Endothelial cell of umbilical vein (primary cell): ENCODE measurements around the gene SDCCAG8. TPM values are rescaled to one million over a fixed set of nuclear protein-coding genes. Genes with fewer than 3 reads are reported as not detected.

Experiments used
- BruUV-seq: library from RNA; stranded (reverse); fragments of 400-500 nt; replicated peaks from 2 replicates; lab custom pipeline; 2021; lab: Mats Ljungman, UMichigan
- CTCF ChIA-PET: fragments of 300-600, 350-600 bp; sonication (Branson Sonifier 250); formaldehyde crosslinking; loops from one replicate; lab custom pipeline; 2021; ENCODE audit warnings: antibody characterized with exemption, inconsistent platforms; lab: Charles Lee
- POLR2A ChIA-PET: fragments of 300-600, 350-600 bp; sonication (Branson Sonifier 250); formaldehyde crosslinking; loops from one replicate; lab custom pipeline; 2021; ENCODE audit warnings: antibody characterized with exemption, inconsistent platforms; lab: Charles Lee
- DNase-seq: peaks from one replicate; pipeline ENCODE4 v3.0.0-alpha.2; 2011; ENCODE audit warnings: low read depth, low spot score
- FAIRE-seq: peaks from 2 replicates; lab custom pipeline; 2011; peaks lifted over from hg19 to GRCh38; lab: Jason Lieb, UNC
- H2AFZ ChIP-seq: 2 replicates; pipeline ENCODE4 v1.6.0; 2012; ENCODE audit warnings: low read depth, low read length, control low read depth, inconsistent platforms
- H3K27ac ChIP-seq: 2 replicates; pipeline ENCODE4 v1.5.1; 2011; ENCODE audit warnings: low read depth, mild to moderate bottlenecking, control low read depth, low read length, moderate library complexity; ENCODE audit not compliant: insufficient read depth
- H3K27me3 ChIP-seq, 2 experiments: 2 replicates each; pipeline versions ENCODE4 v1.6.0 to v1.6.1; 2011; ENCODE audit warnings: low read length in 2 of 2, mixed read lengths in 1 of 2; ENCODE audit not compliant: control insufficient read depth in 2 of 2, insufficient read depth in 2 of 2
- H3K36me3 ChIP-seq, 2 experiments: 2 replicates in 1 of 2; 3 replicates in 1 of 2; pipeline ENCODE4 v1.5.1; 2011; ENCODE audit warnings: low read length in 2 of 2, mild to moderate bottlenecking in 1 of 2, moderate library complexity in 1 of 2; ENCODE audit not compliant: control insufficient read depth in 2 of 2, insufficient read depth in 2 of 2; ENCODE audit errors: extremely low read depth in 1 of 2
- H3K4me1 ChIP-seq: 3 replicates; pipeline ENCODE4 v1.5.1; 2011; ENCODE audit warnings: mild to moderate bottlenecking, low read length; ENCODE audit not compliant: control insufficient read depth, insufficient read depth; ENCODE audit errors: extremely low read depth
- H3K4me2 ChIP-seq: 2 replicates; pipeline ENCODE4 v1.6.1; 2011; ENCODE audit warnings: low read length, control low read depth, mixed read lengths; ENCODE audit not compliant: insufficient read depth
- H3K4me3 ChIP-seq, 3 experiments: fragments of 200-600 bp in 1 of 3; sonication (generic), shearing (Covaris generic) in 1 of 3; replicated peaks in 1 of 3; 2 replicates each; pipeline ENCODE4 v1.5.1; 2011 to 2016; ENCODE audit warnings: control low read depth in 3 of 3, low read length in 3 of 3, mild to moderate bottlenecking in 2 of 3, inconsistent platforms in 1 of 3, low read depth in 1 of 3, moderate library complexity in 1 of 3; ENCODE audit not compliant: insufficient read depth in 1 of 3
- H3K79me2 ChIP-seq: 2 replicates; pipeline ENCODE4 v1.6.0; 2012; ENCODE audit warnings: low read length, inconsistent platforms; ENCODE audit not compliant: control insufficient read depth, insufficient read depth
- H3K9ac ChIP-seq: replicated peaks from 2 replicates; pipeline ENCODE3; 2011; ENCODE audit warnings: low read length, control low read depth; ENCODE audit not compliant: insufficient read depth; ENCODE audit errors: extremely low read depth
- H3K9me1 ChIP-seq: replicated peaks from 3 replicates; pipeline ENCODE4 v1.6.0; 2011; ENCODE audit warnings: mild to moderate bottlenecking, low read length; ENCODE audit not compliant: control insufficient read depth, insufficient read depth; ENCODE audit errors: extremely low read depth
- H3K9me3 ChIP-seq: replicated peaks from 2 replicates; pipeline ENCODE4 v1.5.1; 2012; ENCODE audit warnings: low read length, inconsistent platforms; ENCODE audit not compliant: control insufficient read depth, insufficient read depth
- H4K20me1 ChIP-seq: replicated peaks from 2 replicates; pipeline ENCODE3; 2011; ENCODE audit warnings: mild to moderate bottlenecking, low read length; ENCODE audit not compliant: control insufficient read depth, insufficient read depth; ENCODE audit errors: extremely low read depth
- EZH2 ChIP-seq: IDR thresholded peaks from 2 replicates; pipeline ENCODE4 v1.6.1; 2012; ENCODE audit warnings: borderline replicate concordance, low read depth, mild to moderate bottlenecking, moderate library complexity, low read length, inconsistent platforms; ENCODE audit not compliant: severe bottlenecking
- FOS ChIP-seq: IDR thresholded peaks from 2 replicates; pipeline ENCODE4 v1.6.1; 2011; ENCODE audit warnings: mild to moderate bottlenecking, low read length, moderate library complexity, borderline replicate concordance; ENCODE audit not compliant: insufficient read depth
- GATA2 ChIP-seq: IDR thresholded peaks from 2 replicates; pipeline ENCODE4 v1.7.0; 2011; ENCODE audit warnings: low read depth, mild to moderate bottlenecking, moderate library complexity, mixed read lengths, low read length; ENCODE audit not compliant: insufficient read length, insufficient read depth
- JUN ChIP-seq: IDR thresholded peaks from 2 replicates; pipeline ENCODE4 v1.6.1; 2011; ENCODE audit warnings: borderline replicate concordance, low read depth; ENCODE audit not compliant: insufficient read length, insufficient read depth
- MYC ChIP-seq: IDR thresholded peaks from one replicate; pipeline ENCODE4 v1.6.1; 2011; ENCODE audit warnings: mild to moderate bottlenecking, low read depth, low read length
- POLR2A ChIP-seq: IDR thresholded peaks from 2 replicates; pipeline ENCODE4 v1.6.1; 2012; ENCODE audit warnings: low read depth, mild to moderate bottlenecking, control low read depth, low read length
- POLR2AphosphoS5 ChIP-seq: IDR thresholded peaks from 2 replicates; pipeline ENCODE4 v1.6.1; 2012; ENCODE audit warnings: low read depth, mild to moderate bottlenecking, control low read depth, low read length, moderate library complexity; ENCODE audit not compliant: insufficient read depth
- dilution Hi-C: fragments of 300-500 bp; cut with MboI; formaldehyde crosslinking; loops from one replicate; pipeline ENCODE4 v1.15.0; 2019; ENCODE audit warnings: low sequenced_read_pairs; ENCODE audit not compliant: extremely low pct_ligation_motif_present
- intact Hi-C: fragments of 100-400 bp; cut with micrococcal nuclease; formaldehyde crosslinking; loops from one replicate; pipeline ENCODE4 v1.10.0; 2022
- polyA plus RNA-seq, 4 experiments: library from polyadenylated mRNA; depleted of rRNA in 3 of 4; stranded (reverse) in 3 of 4; unstranded in 1 of 4; fragments of >200 nt; gene quantifications; 2 replicates each; pipeline versions ENCODE4 v1.2.1 to v1.2.3, GENCODE V29; 2011 to 2012; ENCODE audit warnings: missing spikeins in 1 of 4
- total RNA-seq: library from RNA; stranded (reverse); gene quantifications from 2 replicates; pipeline ENCODE4 v1.2.3, GENCODE V29; 2021
- TF ChIP-seq, protein P1 (sequence below), 2 donors: IDR thresholded peaks; 1 replicate in 1 of 2; 2 replicates in 1 of 2; pipeline ENCODE4 v1.5.1; 2011; ENCODE audit warnings: low read length in 2 of 2, mild to moderate bottlenecking in 2 of 2, moderate library complexity in 2 of 2, control low read depth in 1 of 2, inconsistent platforms in 1 of 2, low read depth in 1 of 2; ENCODE audit not compliant: insufficient read depth in 1 of 2; ENCODE audit errors: extremely low read depth in 1 of 2
- TF ChIP-seq, protein P2 (sequence below): IDR thresholded peaks from 2 replicates; pipeline ENCODE4 v1.6.1; 2011; ENCODE audit not compliant: insufficient read depth, insufficient read length

Gene SDCCAG8
- total and polyA plus RNA-seq, 2 donors (not counting 3 experiments of a cell fraction or from before 2014, with no cell fraction given) = 14.6 to 25.7 TPM

DNA sequence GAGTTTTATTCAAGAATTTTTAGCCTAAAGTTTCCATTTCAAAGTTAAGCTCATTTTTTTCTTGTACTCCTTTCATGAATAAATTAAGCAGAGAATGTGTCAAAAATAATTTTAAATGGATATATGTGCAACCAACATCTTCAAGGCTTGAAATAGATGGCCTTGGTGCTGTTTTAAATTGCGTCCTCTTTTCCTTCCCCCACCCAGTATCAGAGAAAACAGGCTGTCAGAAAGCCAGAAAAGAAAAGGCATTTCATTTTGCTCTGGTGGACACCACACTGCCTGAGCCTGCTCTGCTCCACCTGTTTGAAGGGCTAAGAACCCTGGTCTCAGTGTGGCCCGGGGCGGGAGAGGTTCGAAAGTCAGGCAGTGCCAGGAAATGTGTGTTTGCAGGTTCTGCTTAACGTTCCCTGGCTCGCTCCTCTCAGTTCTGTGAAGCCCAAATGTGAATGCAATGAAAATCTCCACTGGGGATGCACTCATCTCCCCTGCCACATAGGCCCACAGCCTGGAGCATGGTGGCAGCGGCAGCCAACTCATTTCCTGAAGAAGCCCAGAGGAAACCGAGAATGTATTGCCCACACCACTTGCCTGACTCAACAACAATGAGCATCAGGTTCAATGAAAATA, 134.4 kb downstream of the SDCCAG8 start:
- no peaks in the 10 kb centered on the region for H3K9me3 ChIP-seq
- H3K9ac ChIP-seq = no peak overlapping the region
- H3K4me1 ChIP-seq = peaks cover 19% of the 10 kb centered on the region
- FAIRE-seq (peak; percentile 54), DNase-seq (peak; percentile 80)
- no peaks in the 10 kb centered on the region for H3K27me3 ChIP-seq
- intact Hi-C loops = no loop called here
- H2AFZ ChIP-seq = peak overlapping the region; percentile 7
- POLR2A ChIA-PET = no interaction called here
- peak overlapping the region; percentile 45 for H3K27ac ChIP-seq
- no peaks in the 10 kb centered on the region for H4K20me1 ChIP-seq
- TF ChIP-seq, protein P1, sequence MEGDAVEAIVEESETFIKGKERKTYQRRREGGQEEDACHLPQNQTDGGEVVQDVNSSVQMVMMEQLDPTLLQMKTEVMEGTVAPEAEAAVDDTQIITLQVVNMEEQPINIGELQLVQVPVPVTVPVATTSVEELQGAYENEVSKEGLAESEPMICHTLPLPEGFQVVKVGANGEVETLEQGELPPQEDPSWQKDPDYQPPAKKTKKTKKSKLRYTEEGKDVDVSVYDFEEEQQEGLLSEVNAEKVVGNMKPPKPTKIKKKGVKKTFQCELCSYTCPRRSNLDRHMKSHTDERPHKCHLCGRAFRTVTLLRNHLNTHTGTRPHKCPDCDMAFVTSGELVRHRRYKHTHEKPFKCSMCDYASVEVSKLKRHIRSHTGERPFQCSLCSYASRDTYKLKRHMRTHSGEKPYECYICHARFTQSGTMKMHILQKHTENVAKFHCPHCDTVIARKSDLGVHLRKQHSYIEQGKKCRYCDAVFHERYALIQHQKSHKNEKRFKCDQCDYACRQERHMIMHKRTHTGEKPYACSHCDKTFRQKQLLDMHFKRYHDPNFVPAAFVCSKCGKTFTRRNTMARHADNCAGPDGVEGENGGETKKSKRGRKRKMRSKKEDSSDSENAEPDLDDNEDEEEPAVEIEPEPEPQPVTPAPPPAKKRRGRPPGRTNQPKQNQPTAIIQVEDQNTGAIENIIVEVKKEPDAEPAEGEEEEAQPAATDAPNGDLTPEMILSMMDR (IDR thresholded peaks at IDR 0.05; ENCODE audit: extremely low read depth in 1 of 2, insufficient read depth in 1 of 2, low read depth in 1 of 2, low read length in 2 of 2) = no peak
- TF ChIP-seq JUN = peak; percentile 20
- peak; percentile 76 for TF ChIP-seq FOS
- H3K9me1 ChIP-seq = no peaks in the 10 kb centered on the region
- dilution Hi-C loops = no loop called here
- H3K36me3 ChIP-seq = no peaks in the 10 kb centered on the region
- peak overlapping the region; percentile 3 for H3K4me2 ChIP-seq
- CTCF ChIA-PET = interaction anchor here (1.0 kb wide), 1 partner anchor 47 kb away, joined by 6 read pairs; no protein-coding TSS in a partner anchor
- no TSS peak for BruUV-seq
- no peaks in the 10 kb centered on the region for H3K79me2 ChIP-seq
- H3K4me3 ChIP-seq = no peak overlapping the region

DNA sequence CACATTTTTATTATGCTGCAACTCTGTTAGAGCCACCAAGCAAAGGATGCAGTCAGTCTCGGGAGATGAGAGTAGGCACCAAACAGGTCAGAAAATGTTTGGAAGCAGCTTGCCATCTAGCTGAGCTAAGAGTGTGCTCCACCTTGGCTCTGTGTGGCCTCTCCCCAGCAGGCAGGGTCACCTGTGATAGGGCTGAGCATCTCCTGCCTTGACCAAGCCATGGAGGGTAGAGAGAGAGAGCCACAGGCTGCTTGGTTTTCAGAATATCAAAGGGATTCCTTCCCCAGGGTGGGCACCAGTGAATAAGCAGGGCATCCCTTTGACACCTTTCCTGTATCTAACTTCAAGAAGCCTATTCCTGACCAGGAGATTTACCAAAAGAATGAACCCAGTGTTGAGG, 135.5 kb downstream of the SDCCAG8 start:
- Histone ChIP-seq H3K4me1 (peaks cover 19% of the 10 kb centered on the region), H2AFZ (no peak overlapping the region), H3K36me3 (no peaks in the 10 kb centered on the region), H3K4me3 (no peak overlapping the region), H3K9me3 (no peaks in the 10 kb centered on the region), H3K4me2 (no peak overlapping the region), H3K27me3 (no peaks in the 10 kb centered on the region), H3K79me2 (no peaks in the 10 kb centered on the region), H3K9ac (no peak overlapping the region), H4K20me1 (no peaks in the 10 kb centered on the region), H3K9me1 (no peaks in the 10 kb centered on the region), H3K27ac (peak overlapping the region; percentile 45)
- dilution Hi-C loops (no loop called here), intact Hi-C loops (no loop called here)
- FAIRE-seq (no peak), DNase-seq (no peak)
- ChIA-PET POLR2A (no interaction called here), CTCF (no interaction called here)
- BruUV-seq = no TSS peak
- TF ChIP-seq, protein P2, sequence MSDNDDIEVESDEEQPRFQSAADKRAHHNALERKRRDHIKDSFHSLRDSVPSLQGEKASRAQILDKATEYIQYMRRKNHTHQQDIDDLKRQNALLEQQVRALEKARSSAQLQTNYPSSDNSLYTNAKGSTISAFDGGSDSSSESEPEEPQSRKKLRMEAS = no peak
- TF ChIP-seq EZH2 = no peak
- TF ChIP-seq, protein P1 (IDR thresholded peaks at IDR 0.05; ENCODE audit: extremely low read depth in 1 of 2, insufficient read depth in 1 of 2, low read depth in 1 of 2, low read length in 2 of 2) = no peak
- no peak for TF ChIP-seq GATA2
- no peak for TF ChIP-seq JUN
- no peak for TF ChIP-seq POLR2AphosphoS5
- no peak for TF ChIP-seq MYC
- TF ChIP-seq FOS = no peak
- no peak for TF ChIP-seq POLR2A
